IMR-90 (cell line): Measurements from ENCODE around the gene ARHGEF1. TPM values are rescaled to one million over a fixed set of nuclear protein-coding genes. Genes with fewer than 3 reads are reported as not detected.
A peak's percentile ranks its signal among the peaks of the same experiment; 100 is the strongest.

Experiments
- ATAC-seq: fragments of 200-7000 bp; cut with Tn5 transposase; 2 replicates; pipeline ENCODE4 v1.9.1; 2020; ENCODE audit warnings: low read depth, mild to moderate bottlenecking, moderate library complexity
- BruUV-seq: library from RNA; stranded (reverse); fragments of 400-500 nt; replicated peaks from 2 replicates; lab custom pipeline; 2021; lab: Mats Ljungman, UMichigan
- CTCF ChIA-PET: fragments of 300-600 bp; formaldehyde crosslinking; extraction: SDS; loops from one replicate; lab custom pipeline; 2021; ENCODE audit warnings: antibody characterized with exemption; lab: Yijun Ruan, JAX
- POLR2A ChIA-PET: fragments of 300-600 bp; sonication (Branson Sonifier 250); formaldehyde crosslinking; loops from one replicate; lab custom pipeline; 2022; ENCODE audit warnings: antibody characterized with exemption; ENCODE audit not compliant: unreplicated experiment; lab: Charles Lee
- DNase-seq: peaks from one replicate; pipeline ENCODE4 v3.0.0; 2013
- H2AFZ ChIP-seq: replicated peaks from 2 replicates; pipeline ENCODE3; 2013; ENCODE audit warnings: low read length, mild to moderate bottlenecking; ENCODE audit not compliant: poor library complexity
- H2AK5ac ChIP-seq: 2 replicates; pipeline ENCODE4 v1.6.1; 2013; ENCODE audit warnings: low read depth, low read length, inconsistent platforms
- H2AK9ac ChIP-seq: replicated peaks from 2 replicates; pipeline ENCODE3; 2013; ENCODE audit warnings: mild to moderate bottlenecking, low read depth, low read length, moderate library complexity; ENCODE audit not compliant: poor library complexity
- H2BK120ac ChIP-seq: 2 replicates; pipeline ENCODE4 v1.6.1; 2013; ENCODE audit warnings: low read depth, low read length, inconsistent platforms
- H2BK15ac ChIP-seq: 3 replicates; pipeline ENCODE4 v1.6.1; 2013; ENCODE audit warnings: low read depth, low read length, inconsistent platforms
- H2BK20ac ChIP-seq: 2 replicates; pipeline ENCODE4 v1.6.1; 2013; ENCODE audit warnings: low read depth, mild to moderate bottlenecking, inconsistent platforms, low read length, moderate library complexity
- H2BK5ac ChIP-seq: 2 replicates; pipeline ENCODE4 v1.6.1; 2013; ENCODE audit warnings: mild to moderate bottlenecking, low read depth, low read length, inconsistent platforms; ENCODE audit not compliant: poor library complexity, severe bottlenecking
- H3K14ac ChIP-seq: replicated peaks from 2 replicates; pipeline ENCODE4 v1.6.1; 2013; ENCODE audit warnings: low read depth, low read length, inconsistent platforms
- H3K18ac ChIP-seq: 2 replicates; pipeline ENCODE4 v1.6.1; 2013; ENCODE audit warnings: low read depth, low read length, control low read depth
- H3K23ac ChIP-seq: 2 replicates; pipeline ENCODE4 v1.6.1; 2013; ENCODE audit warnings: low read depth, low read length, inconsistent platforms
- H3K27ac ChIP-seq: 2 replicates; pipeline ENCODE4 v1.5.1; 2013; ENCODE audit warnings: mild to moderate bottlenecking, control low read depth, low read length; ENCODE audit not compliant: insufficient read depth
- H3K27me3 ChIP-seq: 2 replicates; pipeline ENCODE4 v1.6.1; 2013; ENCODE audit warnings: low read length; ENCODE audit not compliant: control insufficient read depth, insufficient read depth
- H3K36me3 ChIP-seq: 2 replicates; pipeline ENCODE4 v1.6.1; 2013; ENCODE audit warnings: low read length, mixed read lengths; ENCODE audit not compliant: control insufficient read depth, insufficient read depth
- H3K4ac ChIP-seq: 2 replicates; pipeline ENCODE4 v1.6.1; 2013; ENCODE audit warnings: low read depth, low read length, inconsistent platforms
- H3K4me1 ChIP-seq: 2 replicates; pipeline ENCODE4 v1.6.1; 2013; ENCODE audit warnings: low read length, mixed read lengths; ENCODE audit not compliant: control insufficient read depth, insufficient read depth
- H3K4me2 ChIP-seq: 2 replicates; pipeline ENCODE4 v1.6.1; 2013; ENCODE audit warnings: low read depth, mild to moderate bottlenecking, control low read depth, low read length, moderate library complexity
- H3K4me3 ChIP-seq: 2 replicates; pipeline ENCODE4 v1.5.1; 2013; ENCODE audit warnings: low read depth, mild to moderate bottlenecking, control low read depth, low read length, moderate library complexity; ENCODE audit not compliant: insufficient read depth
- H3K56ac ChIP-seq: 2 replicates; pipeline ENCODE4 v1.6.1; 2013; ENCODE audit warnings: low read length, inconsistent platforms; ENCODE audit not compliant: insufficient read depth; ENCODE audit errors: extremely low read depth
- H3K79me1 ChIP-seq, 2 experiments: 2 replicates each; pipeline ENCODE4 v1.6.1; 2013; ENCODE audit warnings: low read length in 2 of 2, inconsistent platforms in 1 of 2, low read depth in 1 of 2
- H3K9ac ChIP-seq: 2 replicates; pipeline ENCODE4 v1.6.1; 2013; ENCODE audit warnings: low read depth, low read length, control low read depth
- H3K9me1 ChIP-seq: 2 replicates; pipeline ENCODE4 v1.6.1; 2013; ENCODE audit warnings: low read length, inconsistent platforms; ENCODE audit not compliant: insufficient read depth
- H3K9me3 ChIP-seq: 2 replicates; pipeline ENCODE4 v1.6.1; 2013; ENCODE audit warnings: low read length; ENCODE audit not compliant: control insufficient read depth, insufficient read depth
- H4K20me1 ChIP-seq: 2 replicates; pipeline ENCODE4 v1.6.1; 2013; ENCODE audit warnings: low read length, inconsistent platforms; ENCODE audit not compliant: insufficient read depth
- H4K5ac ChIP-seq: 2 replicates; pipeline ENCODE4 v1.6.1; 2013; ENCODE audit warnings: mild to moderate bottlenecking, low read depth, low read length, control low read depth
- H4K8ac ChIP-seq, 2 experiments: 2 replicates each; pipeline ENCODE4 v1.6.1; 2013; ENCODE audit warnings: low read depth in 2 of 2, low read length in 2 of 2, control low read depth in 1 of 2, inconsistent platforms in 1 of 2
- H4K91ac ChIP-seq: 2 replicates; pipeline ENCODE4 v1.6.1; 2013; ENCODE audit warnings: low read depth, low read length, inconsistent platforms; ENCODE audit not compliant: insufficient read depth
- CHD1 ChIP-seq: IDR thresholded peaks from 2 replicates; pipeline ENCODE4 v1.6.1; 2012; ENCODE audit warnings: low read depth, low read length, improper control_type of control experiment
- CTCF ChIP-seq: conservative IDR thresholded peaks from 2 replicates; pipeline ENCODE4 v1.5.1; 2012; ENCODE audit warnings: mild to moderate bottlenecking, low read depth, low read length, improper control_type of control experiment
- ELK1 ChIP-seq: fragments of 150-350 bp; IDR thresholded peaks from 2 replicates; pipeline ENCODE4 v1.6.1; 2016; ENCODE audit warnings: low read depth, mild to moderate bottlenecking, low read length, moderate library complexity, borderline replicate concordance
- FOS ChIP-seq: fragments of 150-350 bp; IDR thresholded peaks from 2 replicates; pipeline ENCODE4 v1.6.1; 2016; ENCODE audit warnings: low read depth, low read length
- MAZ ChIP-seq: IDR thresholded peaks from 2 replicates; pipeline ENCODE4 v1.6.1; 2012; ENCODE audit warnings: low read depth, mild to moderate bottlenecking, low read length, improper control_type of control experiment, moderate library complexity, borderline replicate concordance
- MXI1 ChIP-seq: IDR thresholded peaks from 2 replicates; pipeline ENCODE4 v1.6.1; 2012; ENCODE audit warnings: low read depth, mild to moderate bottlenecking, low read length, moderate library complexity, borderline replicate concordance
- NFE2L2 ChIP-seq: fragments of 150-350 bp; IDR thresholded peaks from 2 replicates; pipeline ENCODE4 v1.6.1; 2016; ENCODE audit warnings: low read depth, mild to moderate bottlenecking, low read length
- POLR2A ChIP-seq: IDR thresholded peaks from 2 replicates; pipeline ENCODE4 v1.6.1; 2012; ENCODE audit warnings: mild to moderate bottlenecking, low read depth, low read length
- RAD21 ChIP-seq: IDR thresholded peaks from 2 replicates; pipeline ENCODE4 v1.6.1; 2012; ENCODE audit warnings: low read length, improper control_type of control experiment
- RCOR1 ChIP-seq: IDR thresholded peaks from 2 replicates; pipeline ENCODE4 v1.6.1; 2012; ENCODE audit warnings: mild to moderate bottlenecking, low read length, improper control_type of control experiment; ENCODE audit not compliant: insufficient replicate concordance
- RFX5 ChIP-seq: IDR thresholded peaks from 2 replicates; pipeline ENCODE4 v1.8.0; 2012; ENCODE audit warnings: low read depth, mild to moderate bottlenecking, low read length, moderate library complexity
- SMC3 ChIP-seq: fragments of 150-350 bp; IDR thresholded peaks from 2 replicates; pipeline ENCODE4 v1.6.1; 2016; ENCODE audit warnings: low read depth, mild to moderate bottlenecking, antibody characterized with exemption, low read length, moderate library complexity
- USF2 ChIP-seq: fragments of 150-350 bp; IDR thresholded peaks from 2 replicates; pipeline ENCODE4 v1.6.1; 2017; ENCODE audit warnings: mild to moderate bottlenecking, antibody characterized with exemption, low read length, low read depth
- WGBS, 2 experiments: methylation state at CpG; one replicate each; pipeline versions ENCODE4 v1.1.5 to v1.1.7; 2013; ENCODE audit warnings: missing lambda C conversion rate in 2 of 2; ENCODE audit not compliant: insufficient read length in 1 of 2; ENCODE audit errors: extremely low coverage in 2 of 2; 5-methylcytosine and 5-hydroxymethylcytosine counted together
- dilution Hi-C: fragments of 300-500 bp; cut with HindIII; formaldehyde crosslinking; loops from one replicate; pipeline ENCODE4 v1.14.3; 2018; ENCODE audit warnings: low sequenced_read_pairs; ENCODE audit not compliant: unreplicated experiment
- in situ Hi-C: fragments of 300-500 bp; cut with MboI; formaldehyde crosslinking; loops from 3 replicates; pipeline ENCODE4 v1.14.3; 2019; ENCODE audit warnings: low sequenced_read_pairs, inconsistent platforms, mixed read lengths
- intact Hi-C: fragments of 100-400 bp; cut with micrococcal nuclease; formaldehyde crosslinking; loops from 2 replicates; pipeline ENCODE4 v1.10.0; 2022
- polyA plus RNA-seq, 3 experiments: library from polyadenylated mRNA; depleted of rRNA; stranded (reverse); fragments of >200 nt; gene quantifications; 2 replicates each; pipeline ENCODE4 v1.2.3, GENCODE V29; 2012; ENCODE audit warnings: low replicate concordance in 1 of 3
- total RNA-seq: library from RNA; depleted of rRNA; stranded (reverse); fragments of >200 nt; gene quantifications from 2 replicates; pipeline ENCODE4 v1.2.3, GENCODE V29; 2012

ARHGEF1 gene
- total and polyA plus RNA-seq, 2 of the 4 experiments (the other 2 are of a cell fraction) = 11.5 to 47.1 TPM

- H3K23ac ChIP-seq = peak overlapping the region; percentile 73
- CTCF ChIA-PET = interaction anchor here (0.6 kb wide), 1 partner anchor 739 kb away, joined by 3 read pairs; no protein-coding TSS in a partner anchor
- peak overlapping the region; percentile 95 for H3K4me3 ChIP-seq
- intact Hi-C loops = loop anchor here (5.0 to 10.0 kb wide), 2 partner anchors 48 to 151 kb away; no protein-coding TSS in a partner anchor
- peak overlapping the region; percentile 75 for H3K4ac ChIP-seq
- H3K27me3 ChIP-seq = no peaks in the 10 kb centered on the region
- no peak overlapping the region for H2BK5ac ChIP-seq
- peak overlapping the region; percentile 89 for H2AFZ ChIP-seq
- H3K4me2 ChIP-seq = peak overlapping the region; percentile 94
- ATAC-seq (peak; percentile 97), DNase-seq (peak; percentile 96)
- POLR2A ChIA-PET = no interaction called here
- peak overlapping the region; percentile 94 for H2AK5ac ChIP-seq
- no peak for TF ChIP-seq CHD1
- TF ChIP-seq MXI1 = peak; percentile 69
- peak; percentile 23; the same call in 1 of the 2 replicates for TF ChIP-seq CTCF
- TF ChIP-seq SMC3 = no peak
- no peak for TF ChIP-seq RAD21
- TF ChIP-seq RFX5 = no peak
- peak; percentile 77 for TF ChIP-seq POLR2A
- no peak for TF ChIP-seq NFE2L2
- no peak for TF ChIP-seq USF2
- TF ChIP-seq FOS = no peak
- no peak for TF ChIP-seq ELK1
- peak; percentile 95 for TF ChIP-seq RCOR1
- TF ChIP-seq MAZ = peak; percentile 99
- peak overlapping the region; percentile 77 for H3K14ac ChIP-seq
- H3K56ac ChIP-seq = peak overlapping the region; percentile 83
- peak overlapping the region; percentile 69 for H4K91ac ChIP-seq
- H4K20me1 ChIP-seq = peaks cover 25% of the 10 kb centered on the region; the same call in 1 of the 2 replicates
- no peak overlapping the region for H2BK15ac ChIP-seq
- H2BK20ac ChIP-seq = no peak overlapping the region
- H3K79me1 ChIP-seq = peaks cover 32 to 54% of the 10 kb centered on the region in 2 experiments
- H3K18ac ChIP-seq = no peak overlapping the region
- peaks cover 8% of the 10 kb centered on the region for H3K4me1 ChIP-seq
- H4K8ac ChIP-seq = peak overlapping the region; percentile 94 to 98
- peak overlapping the region; percentile 99 for H2AK9ac ChIP-seq
- H2BK120ac ChIP-seq = no peak overlapping the region
- peaks cover 14% of the 10 kb centered on the region for H3K9me1 ChIP-seq
- peak overlapping the region; percentile 70 for H4K5ac ChIP-seq
- dilution Hi-C loops = no loop called here
- no peaks in the 10 kb centered on the region for H3K9me3 ChIP-seq
- H3K9ac ChIP-seq = peak overlapping the region; percentile 93
- TSS peak; percentile 39 for BruUV-seq
- 1% methylated on average over 30 of the region's 66 CpGs; no CpG with 5 or more reads in 1 of the 2 experiments for WGBS, 2 experiments
- in situ Hi-C loops = loop anchor here (5.0 kb wide), 1 partner anchor 63 kb away; no protein-coding TSS in a partner anchor
- peak overlapping the region; percentile 67 for H3K27ac ChIP-seq
- peaks cover 9% of the 10 kb centered on the region; the same call in 1 of the 2 replicates for H3K36me3 ChIP-seq
Measured at GRCh38 chr19:41883821-41884733, 1.1 kb downstream of the ARHGEF1 start.
